GM18909 (cell line): ENCODE data around the gene NALCN.

ENCODE experiments used
- ATAC-seq: cut with Tn5 transposase; IDR thresholded peaks from one replicate; pipeline ENCODE4 v1.9.1; 2021; ENCODE audit warnings: mild to moderate bottlenecking; ENCODE audit not compliant: unreplicated experiment, poor library complexity

The NALCN gene

DNA sequence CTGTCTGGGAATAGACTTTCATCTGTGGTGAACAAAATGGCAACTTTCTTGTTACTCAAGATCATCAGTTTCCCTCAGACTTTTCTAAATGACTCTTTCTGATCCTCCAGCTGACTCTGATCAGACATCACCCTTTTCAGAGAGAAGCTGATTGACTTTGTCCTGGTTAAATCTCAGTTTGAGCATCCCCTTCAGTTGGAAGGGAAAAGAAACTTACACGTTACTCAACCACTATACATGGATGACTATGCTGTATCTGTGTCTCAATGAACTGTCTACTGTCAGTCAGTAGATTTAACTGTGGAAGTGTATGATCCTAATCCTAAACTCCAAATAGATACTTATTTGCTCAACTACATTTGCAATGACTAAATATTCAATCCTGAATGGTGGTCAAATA is 118.5 kb downstream of the NALCN start:
- ATAC-seq = no peak

DNA sequence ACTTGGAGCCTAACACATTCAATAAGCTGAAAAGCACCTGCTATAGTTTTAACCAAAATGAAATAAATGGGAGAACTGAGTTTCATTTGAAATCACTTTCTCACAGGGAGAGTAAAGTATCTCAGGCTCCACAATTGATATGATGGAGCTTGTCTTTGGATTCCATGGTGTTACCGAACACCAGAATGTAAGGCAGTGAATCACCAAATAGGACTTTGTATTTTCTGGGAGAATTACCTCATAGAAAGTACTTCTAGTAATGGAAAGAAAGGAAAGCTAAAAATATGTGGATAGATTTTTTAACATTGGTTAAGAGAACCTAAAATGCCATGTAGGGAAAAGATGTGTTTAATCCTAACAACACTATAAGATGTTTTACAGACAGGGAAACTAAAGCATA is 123.6 kb downstream of the NALCN start:
- no peak for ATAC-seq

DNA sequence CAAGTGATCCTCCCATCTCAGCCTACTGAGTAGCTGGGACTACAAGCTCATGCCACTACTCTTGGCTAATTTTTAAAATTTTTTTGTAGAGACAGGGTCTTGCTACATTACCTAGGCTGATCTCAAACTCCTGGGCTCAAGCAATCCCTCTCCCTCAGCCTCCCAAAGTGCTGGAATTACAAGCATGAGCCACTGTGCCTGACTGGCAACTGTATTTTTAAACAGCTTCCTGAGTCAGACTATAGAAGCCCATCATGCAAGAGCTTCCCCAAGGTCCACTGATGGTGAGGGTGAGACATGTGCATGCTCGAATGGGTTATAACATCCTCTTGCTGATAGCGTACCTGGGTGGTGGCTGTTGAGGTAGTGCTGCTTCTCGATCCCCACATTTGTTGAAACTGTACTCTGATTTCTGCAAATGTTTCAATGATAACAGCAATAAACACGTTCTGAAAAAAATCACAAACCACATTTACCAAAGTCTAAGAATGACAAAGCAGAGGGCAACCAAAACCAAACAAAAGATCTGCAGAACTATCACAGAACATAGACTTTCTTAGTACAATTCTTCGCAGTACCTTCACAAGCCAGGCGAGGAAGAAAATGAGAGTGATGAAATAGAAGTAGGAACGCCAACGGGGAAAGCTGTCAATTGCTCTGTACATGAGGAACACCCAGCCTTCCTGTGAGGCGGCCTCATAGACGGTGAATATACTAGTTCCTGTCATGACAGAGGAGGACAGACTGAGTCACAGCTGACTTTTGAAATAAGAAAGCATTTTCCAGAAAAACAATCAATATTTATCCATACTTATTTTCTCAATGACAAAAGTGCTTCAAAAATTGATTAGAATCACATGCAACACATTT is 124.4 kb downstream of the NALCN start:
- no peak for ATAC-seq

DNA sequence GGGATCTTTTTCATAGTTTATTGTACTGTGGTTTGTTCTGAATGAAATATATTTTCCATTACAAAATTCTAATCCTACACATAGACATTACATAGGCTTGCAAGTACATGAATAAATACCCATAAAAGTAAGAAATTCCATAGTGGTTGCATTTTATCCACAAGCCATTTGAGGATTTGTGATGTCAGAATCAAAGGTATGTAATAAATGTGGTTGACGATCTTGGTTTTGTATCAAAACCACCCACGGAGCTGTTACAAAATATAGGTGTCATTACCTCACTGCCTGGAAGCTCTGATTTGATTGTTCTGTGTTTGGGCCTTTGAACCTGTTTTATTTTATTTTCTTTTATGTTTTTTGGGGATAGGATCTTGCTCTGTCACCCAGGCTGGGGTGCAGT is 125.1 kb downstream of the NALCN start:
- no peak for ATAC-seq

DNA sequence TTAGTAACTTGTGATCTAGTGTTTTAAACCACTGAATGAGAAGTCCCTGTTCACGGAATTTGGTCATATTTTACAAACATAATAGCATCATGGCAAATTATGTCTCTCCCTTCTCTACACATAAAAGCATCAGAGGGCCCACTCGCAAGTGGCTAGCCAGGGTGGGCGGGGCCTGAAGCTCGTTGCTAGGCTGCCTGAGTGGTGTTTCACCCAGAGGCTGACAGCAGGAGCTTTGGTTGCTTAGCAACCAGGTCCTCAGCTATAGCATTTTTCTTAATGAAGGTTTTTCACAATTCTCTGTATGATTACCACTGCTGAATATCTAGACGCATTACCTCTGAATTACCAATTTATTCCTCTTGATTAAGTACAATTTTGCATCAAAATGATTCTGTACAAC is 126.5 kb downstream of the NALCN start:
- no peak for ATAC-seq

DNA sequence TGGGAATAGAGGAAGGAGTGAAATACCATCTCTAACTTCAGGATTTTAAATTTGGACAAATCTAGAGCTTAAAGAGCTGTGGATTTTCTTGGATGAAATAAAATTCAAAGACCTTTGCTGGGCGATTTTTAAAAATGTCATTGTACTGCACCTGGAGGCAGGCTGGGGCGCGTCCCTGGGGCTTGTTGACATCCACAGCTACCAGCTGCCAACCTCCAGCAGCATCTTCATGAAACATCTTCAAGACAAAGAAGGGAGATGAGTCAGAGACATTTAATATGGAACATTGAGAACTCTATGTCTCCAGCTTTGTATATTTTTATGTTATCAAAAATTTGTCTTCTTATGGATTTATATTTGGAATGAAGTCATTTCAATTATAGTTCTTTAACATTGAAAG is 132.5 kb downstream of the NALCN start:
- ATAC-seq = no peak

DNA sequence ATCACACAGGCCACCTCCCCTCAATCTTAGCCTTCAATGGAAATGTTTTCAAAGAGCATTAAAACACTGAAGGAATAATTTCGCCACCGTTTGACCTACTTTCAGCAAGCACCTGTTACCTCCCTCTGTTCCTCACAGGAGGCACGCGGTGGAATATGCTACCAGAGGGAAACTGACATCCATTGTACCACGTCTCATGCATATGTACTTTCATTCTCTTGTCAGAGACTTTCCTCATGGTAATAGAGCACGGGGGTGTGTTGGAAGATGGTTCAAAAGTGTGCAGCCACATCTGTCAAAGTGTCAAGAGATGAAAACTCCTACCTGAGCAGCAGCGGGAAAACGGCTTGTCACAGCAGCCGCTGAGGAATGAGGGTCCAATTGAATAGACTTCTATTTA is 143.4 kb downstream of the NALCN start:
- no peak for ATAC-seq

DNA sequence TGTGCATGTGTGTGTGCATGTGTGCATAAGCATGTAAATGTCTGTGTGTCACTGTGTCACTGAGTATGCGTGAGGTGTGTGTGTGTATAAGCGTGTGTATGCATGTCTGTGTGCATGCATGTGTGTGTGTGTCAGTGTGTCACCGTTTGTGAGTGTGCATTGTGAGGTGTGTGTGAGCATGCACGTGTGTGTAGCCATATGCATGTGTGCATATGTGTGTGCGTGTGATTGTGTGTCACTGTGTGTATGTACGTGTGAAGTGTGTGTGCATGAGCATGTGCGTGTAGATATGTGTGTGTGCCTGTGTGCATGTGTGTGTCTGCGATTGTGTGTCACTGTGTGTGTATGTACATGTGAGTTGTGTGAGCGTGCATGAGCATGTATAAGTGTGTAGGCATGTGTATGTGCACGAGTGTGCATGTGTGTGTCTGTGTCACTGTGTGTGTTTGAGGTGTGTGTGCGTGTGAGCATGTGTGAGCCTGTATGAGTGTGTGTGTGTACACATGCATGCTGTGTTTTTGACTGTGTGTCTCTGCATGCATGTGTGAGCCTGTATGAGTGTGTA is 144.5 kb downstream of the NALCN start:
- no peak for ATAC-seq

DNA sequence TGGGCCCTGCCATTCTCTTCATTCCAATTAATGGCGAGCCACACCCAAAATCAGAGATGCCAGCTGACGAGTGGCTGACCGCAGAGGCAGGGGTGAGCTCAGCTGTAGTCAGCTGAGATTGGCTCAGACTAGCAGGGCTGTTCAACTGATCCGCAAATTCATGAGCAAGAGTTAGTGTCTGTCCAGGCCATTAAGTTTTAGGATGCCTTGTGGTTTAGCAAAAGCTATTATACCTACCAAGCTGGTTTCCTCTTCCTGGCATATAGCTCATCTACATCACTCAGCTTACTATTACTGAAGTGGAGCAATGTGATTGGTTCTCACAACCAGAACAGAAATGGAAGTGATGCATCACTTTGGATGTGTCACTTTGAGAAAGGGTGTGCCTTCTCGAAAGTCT is 148.7 kb downstream of the NALCN start:
- no peak for ATAC-seq

DNA sequence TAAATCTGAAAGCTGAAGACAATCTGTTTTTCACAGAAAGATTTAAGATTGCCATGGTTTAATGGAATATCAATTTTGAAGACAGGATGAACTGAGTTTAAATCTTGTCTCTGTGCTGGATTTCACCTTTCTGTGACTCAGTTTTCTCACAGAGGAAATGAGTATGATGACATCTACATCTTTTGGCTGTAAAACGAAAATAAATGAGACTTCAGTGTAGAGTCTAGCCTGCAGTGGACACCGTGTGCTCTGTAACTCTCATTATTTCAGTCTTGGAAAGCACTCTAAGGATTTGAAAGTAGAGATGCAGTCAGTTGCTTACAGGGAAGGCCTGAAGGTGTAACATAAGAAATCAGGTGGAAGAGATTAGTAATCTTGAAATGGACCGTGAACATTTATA is 150.4 kb downstream of the NALCN start:
- ATAC-seq = no peak

DNA sequence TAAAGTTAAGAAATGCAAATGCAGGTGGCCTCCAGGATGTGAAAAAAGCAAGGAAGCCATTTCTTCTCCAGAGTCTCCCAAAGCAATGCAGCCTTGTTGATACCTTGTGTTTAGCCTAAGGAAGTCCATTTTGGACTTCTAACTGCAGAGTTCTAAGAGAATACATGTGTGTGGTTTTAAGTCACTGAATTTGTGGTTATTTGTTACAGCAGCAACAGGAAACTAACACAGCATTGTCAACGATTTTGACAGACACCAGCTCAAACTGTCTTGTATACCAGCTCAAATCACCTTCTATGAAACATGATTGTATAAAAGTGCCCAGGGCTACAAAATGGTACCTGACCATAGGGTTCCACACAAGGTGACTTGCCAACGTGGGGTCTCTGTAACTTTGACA is 151.4 kb downstream of the NALCN start:
- no peak for ATAC-seq

DNA sequence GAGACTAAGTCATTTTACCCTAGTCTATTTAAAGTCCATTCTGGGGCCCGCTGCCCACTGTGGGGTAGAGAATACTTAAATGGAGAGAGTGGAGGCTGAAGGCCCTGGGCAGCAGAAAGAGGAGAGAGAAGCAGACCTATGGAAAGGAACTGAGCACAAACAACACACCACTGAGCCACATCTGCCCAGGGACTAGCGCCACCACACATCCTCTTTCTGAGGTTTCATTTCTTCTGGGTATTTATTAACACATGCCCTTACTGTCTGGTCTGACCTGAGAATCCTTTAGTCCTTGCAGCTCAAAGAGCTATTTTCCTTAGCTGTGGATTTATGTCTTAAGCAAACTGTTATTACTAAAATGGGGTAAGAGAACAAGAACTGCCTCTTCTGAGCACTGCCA is 154.0 kb downstream of the NALCN start:
- peak; percentile 85 for ATAC-seq

DNA sequence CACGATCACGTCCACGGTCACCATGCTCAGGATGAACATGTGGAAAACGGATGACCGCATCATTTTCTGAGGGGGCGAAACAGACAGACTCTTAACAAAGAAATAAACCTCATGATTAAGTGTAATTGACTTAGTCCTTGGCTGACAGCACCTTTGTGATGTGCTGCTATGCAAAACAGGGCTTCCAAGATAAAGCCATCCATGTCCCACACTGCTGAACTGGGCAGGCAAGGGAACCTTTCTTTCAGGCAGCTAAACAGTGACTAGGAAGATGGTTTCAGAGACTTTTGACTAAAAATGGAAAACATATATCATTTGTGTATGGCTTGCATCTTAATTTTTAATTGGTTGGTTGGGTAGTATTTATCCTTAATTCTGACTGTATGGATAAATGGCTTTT is 157.8 kb downstream of the NALCN start:
- no peak for ATAC-seq

DNA sequence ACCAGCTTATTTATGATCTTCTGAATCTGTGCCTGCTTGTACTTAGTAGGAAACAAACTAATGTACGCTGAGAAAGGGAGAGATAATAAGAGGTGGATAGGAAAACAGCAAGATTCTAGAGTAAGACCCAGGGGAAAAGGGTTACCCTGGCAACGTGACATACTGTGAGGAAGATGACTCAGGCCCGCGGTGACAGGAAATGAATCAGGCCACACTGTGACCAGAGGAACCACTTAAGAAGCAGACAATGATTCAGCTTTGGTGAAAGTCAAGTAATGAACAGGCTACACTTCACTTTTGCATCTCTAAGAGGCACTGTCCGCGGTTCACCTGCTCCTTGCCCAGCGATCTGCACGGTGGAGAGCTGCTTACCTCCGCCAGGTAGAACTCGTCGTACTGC is 158.2 kb downstream of the NALCN start:
- ATAC-seq = peak; percentile 99

DNA sequence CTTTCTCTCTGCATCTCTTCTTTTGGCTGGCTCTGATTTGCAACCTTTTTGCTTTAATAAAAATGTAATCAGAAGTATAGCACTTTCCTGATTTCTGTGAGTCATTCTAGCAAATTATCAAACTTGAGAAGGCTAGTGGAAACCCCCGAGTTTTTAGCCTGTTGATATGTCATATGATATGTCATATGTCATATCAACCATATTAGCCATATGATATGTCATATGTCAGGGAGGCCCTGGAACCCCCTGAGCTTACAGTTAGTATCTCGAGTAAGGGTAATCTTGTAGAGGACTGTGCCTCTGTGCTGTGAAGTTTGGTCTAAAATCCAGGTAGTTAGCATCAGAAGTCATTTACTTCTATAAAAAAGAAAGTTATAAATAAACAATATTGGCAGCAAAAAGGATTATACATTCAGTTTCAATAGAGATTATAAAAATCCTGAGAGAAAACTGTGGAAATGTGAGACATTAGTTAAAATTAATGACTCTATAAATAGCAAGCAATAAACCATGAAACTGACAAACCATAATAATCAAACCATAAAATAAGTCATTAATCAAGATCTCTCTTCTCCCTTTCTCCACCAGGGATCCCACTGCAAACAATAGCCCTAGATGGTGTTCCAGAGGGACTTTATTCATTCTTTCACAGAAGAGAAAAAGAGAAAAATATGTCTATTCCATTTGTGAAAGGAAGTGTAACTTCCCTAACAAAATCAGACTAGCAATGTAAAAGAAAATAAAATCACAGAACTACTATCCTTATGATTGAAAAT is 167.4 kb downstream of the NALCN start:
- no peak for ATAC-seq

DNA sequence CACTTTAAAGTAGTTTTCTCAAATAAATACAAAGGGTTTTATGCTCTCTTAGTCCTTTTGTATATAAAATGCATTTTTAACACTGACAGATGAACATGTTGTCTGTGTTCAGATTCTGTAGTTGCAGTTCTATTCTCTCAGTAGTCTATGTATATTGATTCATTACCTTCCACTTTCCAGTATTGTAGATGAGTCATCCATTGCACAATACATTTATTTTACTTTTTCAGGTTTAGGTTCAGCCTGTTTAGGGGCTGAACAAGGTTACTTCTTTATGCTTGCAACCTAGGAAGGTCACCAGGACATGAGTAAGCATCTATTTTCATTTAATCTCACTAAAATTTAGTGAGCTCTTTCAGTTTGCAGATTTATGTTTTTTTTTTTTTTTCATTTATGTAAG is 173.6 kb downstream of the NALCN start:
- no peak for ATAC-seq

DNA sequence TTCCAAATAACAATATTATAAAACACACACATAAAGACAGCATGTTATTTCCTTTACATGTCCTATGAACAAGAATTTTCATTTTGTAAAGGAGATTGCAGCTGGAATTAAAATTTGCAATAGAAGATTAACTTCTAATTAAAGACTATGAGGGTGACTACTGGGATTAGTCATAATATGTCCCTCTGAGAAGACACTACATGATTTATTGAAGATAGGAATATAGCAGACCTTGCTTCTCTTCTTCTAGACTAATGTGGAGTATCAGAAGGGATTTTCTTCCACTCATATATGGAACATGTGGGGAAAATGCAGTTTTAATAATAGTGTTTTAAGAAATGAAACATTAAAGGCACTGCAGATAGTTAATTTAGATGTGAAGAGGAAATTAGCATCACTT is 177.8 kb downstream of the NALCN start:
- ATAC-seq = no peak

DNA sequence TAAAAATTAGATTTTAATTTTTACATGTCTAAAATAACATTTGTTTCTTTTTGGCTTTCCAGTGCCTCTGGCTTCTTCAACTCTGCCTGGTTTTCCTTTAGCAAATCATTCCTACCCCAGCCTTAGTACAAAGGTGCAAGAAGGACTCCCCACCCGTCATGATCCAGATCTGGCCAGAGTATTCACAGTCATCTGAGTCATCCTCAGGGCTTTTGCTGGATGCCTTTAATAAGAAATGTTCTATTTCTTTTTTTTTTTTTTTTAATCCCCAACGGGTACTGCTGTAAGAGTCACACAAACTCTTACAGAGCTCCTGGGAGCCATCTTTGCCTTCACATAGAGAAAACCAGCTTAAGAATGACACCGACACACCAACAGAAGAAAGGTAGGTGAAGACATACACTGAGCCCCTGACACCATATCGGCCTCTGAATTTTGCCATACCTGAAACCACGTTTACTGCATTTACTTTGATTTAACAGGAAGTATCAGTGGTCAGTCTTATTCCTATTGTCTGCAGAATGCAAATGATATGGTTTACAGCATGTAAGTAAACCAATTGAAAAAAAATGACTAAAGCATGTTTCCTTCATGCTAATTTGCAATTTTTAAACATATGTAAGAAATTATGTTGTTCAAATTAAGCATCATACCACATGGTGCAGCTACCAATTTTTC is 184.4 kb downstream of the NALCN start:
- ATAC-seq = no peak

DNA sequence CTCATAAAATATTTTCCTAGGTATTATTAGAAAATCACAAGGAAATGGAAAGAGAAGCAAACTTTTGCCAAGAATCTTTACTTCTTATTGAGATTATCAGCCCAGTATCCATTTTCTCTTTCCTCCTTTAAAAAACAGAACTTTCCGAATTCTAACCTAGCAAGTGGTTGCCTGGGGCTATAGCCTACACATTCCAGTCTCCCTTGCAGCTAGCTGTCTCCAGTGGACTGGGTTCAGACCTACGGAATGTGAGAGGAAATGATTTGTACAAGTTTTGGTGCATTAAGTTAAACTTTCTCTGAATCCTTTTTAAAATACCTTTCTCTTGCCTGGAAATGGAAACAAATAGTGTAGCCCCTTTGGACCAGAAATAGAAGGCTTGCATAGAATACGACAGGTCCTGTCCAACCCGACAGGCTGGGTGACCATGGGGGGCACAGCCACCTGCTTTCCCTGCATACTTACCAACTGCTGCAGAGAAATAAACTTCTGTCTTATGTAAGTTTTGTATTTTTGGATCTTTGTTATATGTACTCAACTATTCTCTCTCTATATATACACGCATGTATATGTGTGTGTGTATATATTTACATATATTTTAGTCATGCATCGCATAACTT is 185.9 kb downstream of the NALCN start:
- no peak for ATAC-seq

DNA sequence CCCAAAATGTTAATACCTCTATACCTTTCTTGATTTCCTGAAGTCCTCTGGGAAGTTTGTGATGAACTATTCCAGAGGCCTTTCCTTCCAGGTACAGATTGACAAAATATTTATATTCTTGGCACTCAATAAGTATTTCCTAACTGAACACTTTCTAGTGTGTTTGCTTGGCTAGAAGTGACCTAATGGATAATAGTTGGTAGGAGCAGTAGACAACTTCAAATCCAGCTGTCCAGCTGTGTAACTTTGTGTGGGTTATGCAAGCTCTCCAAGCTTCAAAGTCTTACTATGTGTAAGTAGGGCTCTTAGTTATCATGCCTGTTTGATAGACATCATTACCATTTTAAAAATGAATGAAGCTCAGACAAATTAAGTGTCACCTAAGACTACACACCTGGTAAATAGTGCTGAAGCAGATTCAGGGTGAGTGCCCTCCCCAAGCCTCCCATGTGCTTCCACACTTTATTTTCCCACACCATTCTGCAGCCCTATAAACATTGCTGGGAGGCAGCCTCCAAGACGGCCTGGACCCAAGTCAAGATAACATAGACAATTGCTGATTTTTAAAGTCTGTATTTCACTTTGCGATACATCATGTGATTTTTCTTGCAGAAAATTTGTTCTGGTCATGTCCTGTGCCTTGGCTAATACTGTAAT is 196.6 kb downstream of the NALCN start:
- ATAC-seq = no peak
